Endothelial cell of umbilical vein (primary cell): ENCODE measurements around the gene ABCC1. TPM values are rescaled to one million over a fixed set of nuclear protein-coding genes. Genes with fewer than 3 reads are reported as not detected.

Source experiments
- BruUV-seq: library from RNA; stranded (reverse); fragments of 400-500 nt; replicated peaks from 2 replicates; lab custom pipeline; 2021; lab: Mats Ljungman, UMichigan
- CTCF ChIA-PET: fragments of 300-600, 350-600 bp; sonication (Branson Sonifier 250); formaldehyde crosslinking; loops from one replicate; lab custom pipeline; 2021; ENCODE audit warnings: antibody characterized with exemption, inconsistent platforms; lab: Charles Lee
- POLR2A ChIA-PET: fragments of 300-600, 350-600 bp; sonication (Branson Sonifier 250); formaldehyde crosslinking; loops from one replicate; lab custom pipeline; 2021; ENCODE audit warnings: antibody characterized with exemption, inconsistent platforms; lab: Charles Lee
- DNase-seq: peaks from one replicate; pipeline ENCODE4 v3.0.0-alpha.2; 2011; ENCODE audit warnings: low read depth, low spot score
- FAIRE-seq: peaks from 2 replicates; lab custom pipeline; 2011; peaks lifted over from hg19 to GRCh38; lab: Jason Lieb, UNC
- H2AFZ ChIP-seq: 2 replicates; pipeline ENCODE4 v1.6.0; 2012; ENCODE audit warnings: low read depth, low read length, control low read depth, inconsistent platforms
- H3K27ac ChIP-seq: 2 replicates; pipeline ENCODE4 v1.5.1; 2011; ENCODE audit warnings: low read depth, mild to moderate bottlenecking, control low read depth, low read length, moderate library complexity; ENCODE audit not compliant: insufficient read depth
- H3K27me3 ChIP-seq, 2 experiments: 2 replicates each; pipeline versions ENCODE4 v1.6.0 to v1.6.1; 2011; ENCODE audit warnings: low read length in 2 of 2, mixed read lengths in 1 of 2; ENCODE audit not compliant: control insufficient read depth in 2 of 2, insufficient read depth in 2 of 2
- H3K36me3 ChIP-seq, 2 experiments: 2 replicates in 1 of 2; 3 replicates in 1 of 2; pipeline ENCODE4 v1.5.1; 2011; ENCODE audit warnings: low read length in 2 of 2, mild to moderate bottlenecking in 1 of 2, moderate library complexity in 1 of 2; ENCODE audit not compliant: control insufficient read depth in 2 of 2, insufficient read depth in 2 of 2; ENCODE audit errors: extremely low read depth in 1 of 2
- H3K4me1 ChIP-seq: 3 replicates; pipeline ENCODE4 v1.5.1; 2011; ENCODE audit warnings: mild to moderate bottlenecking, low read length; ENCODE audit not compliant: control insufficient read depth, insufficient read depth; ENCODE audit errors: extremely low read depth
- H3K4me2 ChIP-seq: 2 replicates; pipeline ENCODE4 v1.6.1; 2011; ENCODE audit warnings: low read length, control low read depth, mixed read lengths; ENCODE audit not compliant: insufficient read depth
- H3K4me3 ChIP-seq, 3 experiments: fragments of 200-600 bp in 1 of 3; sonication (generic), shearing (Covaris generic) in 1 of 3; replicated peaks in 1 of 3; 2 replicates each; pipeline ENCODE4 v1.5.1; 2011 to 2016; ENCODE audit warnings: control low read depth in 3 of 3, low read length in 3 of 3, mild to moderate bottlenecking in 2 of 3, inconsistent platforms in 1 of 3, low read depth in 1 of 3, moderate library complexity in 1 of 3; ENCODE audit not compliant: insufficient read depth in 1 of 3
- H3K79me2 ChIP-seq: 2 replicates; pipeline ENCODE4 v1.6.0; 2012; ENCODE audit warnings: low read length, inconsistent platforms; ENCODE audit not compliant: control insufficient read depth, insufficient read depth
- H3K9ac ChIP-seq: replicated peaks from 2 replicates; pipeline ENCODE3; 2011; ENCODE audit warnings: low read length, control low read depth; ENCODE audit not compliant: insufficient read depth; ENCODE audit errors: extremely low read depth
- H3K9me1 ChIP-seq: replicated peaks from 3 replicates; pipeline ENCODE4 v1.6.0; 2011; ENCODE audit warnings: mild to moderate bottlenecking, low read length; ENCODE audit not compliant: control insufficient read depth, insufficient read depth; ENCODE audit errors: extremely low read depth
- H3K9me3 ChIP-seq: replicated peaks from 2 replicates; pipeline ENCODE4 v1.5.1; 2012; ENCODE audit warnings: low read length, inconsistent platforms; ENCODE audit not compliant: control insufficient read depth, insufficient read depth
- H4K20me1 ChIP-seq: replicated peaks from 2 replicates; pipeline ENCODE3; 2011; ENCODE audit warnings: mild to moderate bottlenecking, low read length; ENCODE audit not compliant: control insufficient read depth, insufficient read depth; ENCODE audit errors: extremely low read depth
- CTCF ChIP-seq, 2 donors: IDR thresholded peaks; 1 replicate in 1 of 2; 2 replicates in 1 of 2; pipeline ENCODE4 v1.5.1; 2011; ENCODE audit warnings: low read length in 2 of 2, mild to moderate bottlenecking in 2 of 2, moderate library complexity in 2 of 2, control low read depth in 1 of 2, inconsistent platforms in 1 of 2, low read depth in 1 of 2; ENCODE audit not compliant: insufficient read depth in 1 of 2; ENCODE audit errors: extremely low read depth in 1 of 2
- EZH2 ChIP-seq: IDR thresholded peaks from 2 replicates; pipeline ENCODE4 v1.6.1; 2012; ENCODE audit warnings: borderline replicate concordance, low read depth, mild to moderate bottlenecking, moderate library complexity, low read length, inconsistent platforms; ENCODE audit not compliant: severe bottlenecking
- FOS ChIP-seq: IDR thresholded peaks from 2 replicates; pipeline ENCODE4 v1.6.1; 2011; ENCODE audit warnings: mild to moderate bottlenecking, low read length, moderate library complexity, borderline replicate concordance; ENCODE audit not compliant: insufficient read depth
- GATA2 ChIP-seq: IDR thresholded peaks from 2 replicates; pipeline ENCODE4 v1.7.0; 2011; ENCODE audit warnings: low read depth, mild to moderate bottlenecking, moderate library complexity, mixed read lengths, low read length; ENCODE audit not compliant: insufficient read length, insufficient read depth
- JUN ChIP-seq: IDR thresholded peaks from 2 replicates; pipeline ENCODE4 v1.6.1; 2011; ENCODE audit warnings: borderline replicate concordance, low read depth; ENCODE audit not compliant: insufficient read length, insufficient read depth
- MAX ChIP-seq: IDR thresholded peaks from 2 replicates; pipeline ENCODE4 v1.6.1; 2011; ENCODE audit not compliant: insufficient read depth, insufficient read length
- MYC ChIP-seq: IDR thresholded peaks from one replicate; pipeline ENCODE4 v1.6.1; 2011; ENCODE audit warnings: mild to moderate bottlenecking, low read depth, low read length
- POLR2A ChIP-seq: IDR thresholded peaks from 2 replicates; pipeline ENCODE4 v1.6.1; 2012; ENCODE audit warnings: low read depth, mild to moderate bottlenecking, control low read depth, low read length
- POLR2AphosphoS5 ChIP-seq: IDR thresholded peaks from 2 replicates; pipeline ENCODE4 v1.6.1; 2012; ENCODE audit warnings: low read depth, mild to moderate bottlenecking, control low read depth, low read length, moderate library complexity; ENCODE audit not compliant: insufficient read depth
- dilution Hi-C: fragments of 300-500 bp; cut with MboI; formaldehyde crosslinking; loops from one replicate; pipeline ENCODE4 v1.15.0; 2019; ENCODE audit warnings: low sequenced_read_pairs; ENCODE audit not compliant: extremely low pct_ligation_motif_present
- intact Hi-C: fragments of 100-400 bp; cut with micrococcal nuclease; formaldehyde crosslinking; loops from one replicate; pipeline ENCODE4 v1.10.0; 2022
- polyA plus RNA-seq, 4 experiments: library from polyadenylated mRNA; depleted of rRNA in 3 of 4; stranded (reverse) in 3 of 4; unstranded in 1 of 4; fragments of >200 nt; gene quantifications; 2 replicates each; pipeline versions ENCODE4 v1.2.1 to v1.2.3, GENCODE V29; 2011 to 2012; ENCODE audit warnings: missing spikeins in 1 of 4
- total RNA-seq: library from RNA; stranded (reverse); gene quantifications from 2 replicates; pipeline ENCODE4 v1.2.3, GENCODE V29; 2021

ABCC1 gene
- total and polyA plus RNA-seq, 2 donors (not counting 3 experiments of a cell fraction or from before 2014, with no cell fraction given) = 46.1 to 89.2 TPM

GRCh38 chr16:16146380-16147315 is 197.2 kb downstream of the ABCC1 start:
- Histone ChIP-seq H3K9ac (no peak overlapping the region), H2AFZ (no peak overlapping the region), H3K27me3 (no peaks in the 10 kb centered on the region), H3K79me2 (no peaks in the 10 kb centered on the region), H3K4me2 (no peak overlapping the region), H4K20me1 (no peaks in the 10 kb centered on the region), H3K4me3 (no peak overlapping the region), H3K9me3 (no peaks in the 10 kb centered on the region), H3K27ac (no peak overlapping the region), H3K9me1 (no peaks in the 10 kb centered on the region), H3K4me1 (no peaks in the 10 kb centered on the region), H3K36me3 (peaks cover 0 to 12% of the 10 kb centered on the region in 2 experiments)
- BruUV-seq = no TSS peak
- dilution Hi-C loops (no loop called here), intact Hi-C loops (no loop called here)
- DNase-seq (no peak), FAIRE-seq (no peak)
- no peak for TF ChIP-seq JUN
- POLR2A ChIA-PET = no interaction called here
- CTCF ChIA-PET = no interaction called here

GRCh38 chr16:16147316-16147999 is 198.0 kb downstream of the ABCC1 start:
- TF ChIP-seq MYC (no peak), POLR2AphosphoS5 (no peak), MAX (no peak), CTCF (IDR thresholded peaks at IDR 0.05; ENCODE audit: extremely low read depth in 1 of 2, insufficient read depth in 1 of 2, low read depth in 1 of 2, low read length in 2 of 2) (no peak), EZH2 (no peak), JUN (no peak), GATA2 (no peak), POLR2A (no peak), FOS (no peak)
- dilution Hi-C loops = no loop called here
- H3K36me3 ChIP-seq = peaks cover 0 to 10% of the 10 kb centered on the region in 2 experiments
- DNase-seq (no peak), FAIRE-seq (no peak)
- H3K27me3 ChIP-seq = no peaks in the 10 kb centered on the region
- no peaks in the 10 kb centered on the region for H3K9me3 ChIP-seq
- no peaks in the 10 kb centered on the region for H3K4me1 ChIP-seq
- no peaks in the 10 kb centered on the region for H3K79me2 ChIP-seq
- H3K9ac ChIP-seq = no peak overlapping the region
- ChIA-PET POLR2A (no interaction called here), CTCF (no interaction called here)
- no peak overlapping the region for H2AFZ ChIP-seq
- H4K20me1 ChIP-seq = no peaks in the 10 kb centered on the region
- no peak overlapping the region for H3K4me2 ChIP-seq
- intact Hi-C loops = no loop called here
- H3K9me1 ChIP-seq = no peaks in the 10 kb centered on the region
- BruUV-seq = no TSS peak
- no peak overlapping the region for H3K27ac ChIP-seq
- H3K4me3 ChIP-seq = no peak overlapping the region
